ENCODE measurements around the gene APH1A.
"Not testable (repeated sequence)": the region's sequence is repeated elsewhere in the genome, so short reads cannot be mapped to it uniquely, and the experiment has no call there.

Gene APH1A

GRCh38 chr1:150233359-150234308, 35.2 kb downstream of the APH1A start:
- TF ChIP-seq Cebpa-rat (IDR thresholded peaks at IDR 0.05) = no peak
- Histone ChIP-seq H3K4me3 (peak overlapping the region; percentile 84 to 99 (median 98)), H4K20me1 (peaks cover 0 to 25% (median 7%) of the 10 kb centered on the region in 11 experiments; a peak in 8 of 22 replicates), H3K27ac (peak overlapping the region; percentile 94 to 100 (median 99); a peak in 21 of 22 replicates), H3K4me1 (peaks cover 23 to 33% (median 29%) of the 10 kb centered on the region in 10 experiments), H3K4me2 (peak overlapping the region; percentile 80 to 95 (median 87)), H3K27me3 (no peaks in the 10 kb centered on the region), H3K9me3 (replicated peaks in 1 of 11) (no peaks in the 10 kb centered on the region), H3K36me3 (peaks cover 27 to 33% (median 32%) of the 10 kb centered on the region in 11 experiments), H3K9ac (peak overlapping the region; percentile 97 to 100 (median 99))

GRCh38 chr1:150232921-150233320, 35.9 kb downstream of the APH1A start:
- peak overlapping the region; percentile 80 to 95 (median 87) for H3K4me2 ChIP-seq
- H3K4me1 ChIP-seq = peaks cover 23 to 33% (median 29%) of the 10 kb centered on the region in 10 experiments
- H3K9me3 ChIP-seq (replicated peaks in 1 of 11); H3K27me3 ChIP-seq: not testable (repeated sequence)
- H3K9ac ChIP-seq = peak overlapping the region in 8 of 11 experiments; percentile 10 to 100 (median 99); a peak in 12 of 22 replicates
- H3K36me3 ChIP-seq = peaks cover 34 to 40% (median 39%) of the 10 kb centered on the region in 11 experiments
- H3K27ac ChIP-seq = peak overlapping the region in 7 of 11 experiments; percentile 98 to 100 (median 99); a peak in 9 of 22 replicates
- H3K4me3 ChIP-seq = peak overlapping the region in 8 of 10 experiments; percentile 84 to 99 (median 98); a peak in 9 of 20 replicates
- H4K20me1 ChIP-seq = peaks cover 0 to 25% (median 7%) of the 10 kb centered on the region in 11 experiments; a peak in 8 of 22 replicates

GRCh38 chr1:150228246-150228645, 40.6 kb downstream of the APH1A start:
- H3K27ac ChIP-seq; H3K9ac ChIP-seq; H3K4me2 ChIP-seq; H3K9me3 ChIP-seq (replicated peaks in 1 of 11); H3K4me3 ChIP-seq; H3K27me3 ChIP-seq: not testable (repeated sequence)
- Histone ChIP-seq H3K36me3 (peaks cover 78 to 87% (median 85%) of the 10 kb centered on the region in 11 experiments), H3K4me1 (peaks cover 9 to 23% (median 9%) of the 10 kb centered on the region in 10 experiments), H4K20me1 (peaks cover 0 to 17% (median under 1%) of the 10 kb centered on the region in 11 experiments; a peak in 8 of 22 replicates)

GRCh38 chr1:150227228-150227627, 41.6 kb downstream of the APH1A start:
- no peak overlapping the region for H3K27ac ChIP-seq
- no peaks in the 10 kb centered on the region for H3K9me3 ChIP-seq (replicated peaks in 1 of 11)
- no peak overlapping the region for H3K4me2 ChIP-seq
- H3K36me3 ChIP-seq = peaks cover 86 to 97% (median 95%) of the 10 kb centered on the region in 11 experiments
- H3K27me3 ChIP-seq = no peaks in the 10 kb centered on the region
- peaks cover 0 to 14% (median 0%) of the 10 kb centered on the region in 10 experiments; a peak in 5 of 20 replicates for H3K4me1 ChIP-seq
- no peak for TF ChIP-seq Cebpa-rat (IDR thresholded peaks at IDR 0.05)
- peaks cover 0 to 8% (median 0%) of the 10 kb centered on the region in 11 experiments; a peak in 1 of 22 replicates for H4K20me1 ChIP-seq
- no peak overlapping the region for H3K4me3 ChIP-seq
- no peak overlapping the region for H3K9ac ChIP-seq

- H3K4me2 ChIP-seq = no peak overlapping the region
- H3K9ac ChIP-seq = no peak overlapping the region
- no peaks in the 10 kb centered on the region for H3K27me3 ChIP-seq
- peaks cover 88 to 100% (median 99%) of the 10 kb centered on the region in 11 experiments for H3K36me3 ChIP-seq
- no peak overlapping the region for H3K4me3 ChIP-seq
- peaks cover 0 to 5% (median 0%) of the 10 kb centered on the region in 11 experiments; a peak in 3 of 22 replicates for H3K9me3 ChIP-seq (replicated peaks in 1 of 11)
- H3K4me1 ChIP-seq = peaks cover 0 to 14% (median 0%) of the 10 kb centered on the region in 10 experiments; a peak in 7 of 20 replicates
- H4K20me1 ChIP-seq = peaks cover 0 to 7% (median 0%) of the 10 kb centered on the region in 11 experiments; a peak in 1 of 22 replicates
- TF ChIP-seq Cebpa-rat (IDR thresholded peaks at IDR 0.05) = no peak
- H3K27ac ChIP-seq = no peak overlapping the region
Observed at GRCh38 chr1:150226486-150226885, 42.3 kb downstream of the APH1A start.

- H3K9me3 ChIP-seq (replicated peaks in 1 of 11) = peaks cover 0 to 5% (median 0%) of the 10 kb centered on the region in 11 experiments; a peak in 3 of 22 replicates
- H3K4me2 ChIP-seq = no peak overlapping the region
- no peaks in the 10 kb centered on the region for H4K20me1 ChIP-seq
- H3K36me3 ChIP-seq = peaks cover 88 to 99% (median 96%) of the 10 kb centered on the region in 11 experiments
- no peak overlapping the region for H3K9ac ChIP-seq
- no peaks in the 10 kb centered on the region for H3K27me3 ChIP-seq
- H3K27ac ChIP-seq = no peak overlapping the region
- H3K4me1 ChIP-seq = peaks cover 0 to 14% (median 0%) of the 10 kb centered on the region in 10 experiments; a peak in 7 of 20 replicates
- no peak overlapping the region for H3K4me3 ChIP-seq
- no peak for TF ChIP-seq Cebpa-rat (IDR thresholded peaks at IDR 0.05)
Observed at GRCh38 chr1:150225546-150225945, 43.3 kb downstream of the APH1A start.

- Histone ChIP-seq H4K20me1 (no peaks in the 10 kb centered on the region), H3K27me3 (no peaks in the 10 kb centered on the region), H3K36me3 (peaks cover 85 to 99% (median 96%) of the 10 kb centered on the region in 11 experiments), H3K9me3 (replicated peaks in 1 of 11) (peaks cover 0 to 5% (median 0%) of the 10 kb centered on the region in 11 experiments; a peak in 3 of 22 replicates), H3K4me1 (peaks cover 0 to 14% (median 0%) of the 10 kb centered on the region in 10 experiments; a peak in 7 of 20 replicates), H3K9ac (no peak overlapping the region), H3K4me2 (no peak overlapping the region), H3K27ac (no peak overlapping the region), H3K4me3 (no peak overlapping the region)
- TF ChIP-seq Cebpa-rat (IDR thresholded peaks at IDR 0.05) = no peak
Observed at GRCh38 chr1:150224983-150225382, 43.8 kb downstream of the APH1A start.

GRCh38 chr1:150221552-150221951, 47.3 kb downstream of the APH1A start:
- H3K27ac ChIP-seq = no peak overlapping the region
- no peak overlapping the region for H3K9ac ChIP-seq
- no peak for TF ChIP-seq Cebpa-rat (IDR thresholded peaks at IDR 0.05)
- H3K9me3 ChIP-seq (replicated peaks in 1 of 11) = peaks cover 0 to 5% (median 0%) of the 10 kb centered on the region in 11 experiments; a peak in 3 of 22 replicates
- H3K27me3 ChIP-seq = no peaks in the 10 kb centered on the region
- H4K20me1 ChIP-seq = no peaks in the 10 kb centered on the region
- H3K4me1 ChIP-seq = peaks cover 0 to 14% (median 0%) of the 10 kb centered on the region in 10 experiments; a peak in 7 of 20 replicates
- no peak overlapping the region for H3K4me3 ChIP-seq
- H3K4me2 ChIP-seq = no peak overlapping the region
- peaks cover 56 to 92% (median 86%) of the 10 kb centered on the region in 11 experiments for H3K36me3 ChIP-seq

- H3K36me3 ChIP-seq = peaks cover 10 to 45% (median 35%) of the 10 kb centered on the region in 11 experiments
- not testable (repeated sequence) for H3K4me1 ChIP-seq; H3K9me3 ChIP-seq (replicated peaks in 1 of 11); H3K27ac ChIP-seq; H3K4me3 ChIP-seq; H3K27me3 ChIP-seq; H3K9ac ChIP-seq; H3K4me2 ChIP-seq; H4K20me1 ChIP-seq
Observed at GRCh38 chr1:150215855-150216254, 53.0 kb downstream of the APH1A start.
